Measurements from ENCODE around the gene RNF187.
"Not testable (repeated sequence)": the region's sequence is repeated elsewhere in the genome, so short reads cannot be mapped to it uniquely, and the experiment has no call there.

Gene RNF187

GRCh38 chr1:228460821-228461220, 26.4 kb upstream of the RNF187 start:
- no peak for DNase-seq

DNA sequence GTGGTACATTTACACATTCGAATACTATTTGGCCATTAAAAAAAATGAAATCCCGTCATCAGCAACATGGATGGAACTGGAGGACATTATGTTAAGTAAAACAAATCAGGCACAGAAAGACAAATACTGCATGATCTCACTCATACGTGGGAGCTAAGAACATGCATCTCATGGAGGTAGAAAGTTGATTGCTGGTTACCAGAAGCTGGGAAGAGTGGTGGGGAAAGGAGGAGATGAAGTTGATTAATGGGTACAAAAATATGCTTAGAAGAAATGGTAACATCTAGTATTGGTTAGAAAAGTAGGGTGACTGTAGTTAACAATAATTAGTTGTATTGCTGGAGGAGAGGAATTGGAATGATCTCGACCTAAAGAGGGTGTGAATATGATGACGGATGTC, 24.6 kb upstream of the RNF187 start:
- no peak for DNase-seq

- DNase-seq: no peak
These were observed 24.1 kb upstream of the RNF187 start for GRCh38 chr1:228463009-228463558.

GRCh38 chr1:228463559-228464455, 23.4 kb upstream of the RNF187 start:
- DNase-seq: no peak

DNA sequence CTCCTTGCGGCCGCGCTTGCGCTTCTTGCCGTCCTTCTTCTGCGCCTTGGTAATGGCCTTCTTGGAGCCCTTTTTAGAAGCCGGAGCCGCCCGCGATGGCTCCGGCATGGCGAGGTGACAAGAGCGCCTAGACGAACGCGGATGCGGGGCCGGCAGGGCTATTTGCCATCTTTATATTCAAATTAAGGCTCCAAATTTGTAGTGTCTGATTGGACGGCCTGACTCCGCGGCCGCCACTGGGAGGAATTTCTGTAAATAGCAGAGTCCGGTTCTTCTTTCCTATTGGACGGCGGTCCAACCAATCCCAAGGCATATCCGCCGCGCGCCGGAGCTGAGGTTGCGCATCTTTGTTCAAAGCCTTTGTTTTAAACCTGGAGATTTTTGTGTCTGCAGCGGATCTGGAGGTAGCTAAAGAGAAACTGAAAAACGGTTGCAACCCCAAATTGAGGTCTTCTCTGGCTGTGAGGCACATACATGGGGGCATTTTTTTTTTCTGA, 22.6 kb upstream of the RNF187 start:
- peak; percentile 65 for DNase-seq

DNA sequence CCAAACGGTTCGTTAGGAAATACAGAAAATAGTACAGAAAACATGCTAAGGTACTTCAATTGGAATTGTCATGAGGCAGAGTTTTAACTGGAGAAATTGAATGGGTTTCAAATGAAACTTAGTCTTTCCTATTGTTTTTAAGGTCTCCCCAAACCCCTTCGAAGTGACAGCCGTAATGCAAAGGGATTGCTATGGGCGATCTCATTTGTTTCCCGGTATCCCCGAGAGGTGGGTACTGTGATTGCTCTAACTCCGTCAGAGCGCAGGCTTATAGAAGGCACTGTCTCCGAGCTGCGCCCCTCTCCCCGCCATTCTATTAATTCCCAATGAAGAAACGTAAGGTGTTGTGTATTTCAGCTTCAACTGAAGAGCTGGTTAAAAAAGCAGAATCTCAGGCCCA, 22.0 kb upstream of the RNF187 start:
- no peak for DNase-seq

- DNase-seq: no peak
These were observed 21.5 kb upstream of the RNF187 start for GRCh38 chr1:228465571-228466146.

GRCh38 chr1:228468188-228468587, 19.0 kb upstream of the RNF187 start:
- not testable (repeated sequence) for DNase-seq

- no peak for DNase-seq
These were observed 17.6 kb upstream of the RNF187 start for GRCh38 chr1:228469413-228470162.

DNA sequence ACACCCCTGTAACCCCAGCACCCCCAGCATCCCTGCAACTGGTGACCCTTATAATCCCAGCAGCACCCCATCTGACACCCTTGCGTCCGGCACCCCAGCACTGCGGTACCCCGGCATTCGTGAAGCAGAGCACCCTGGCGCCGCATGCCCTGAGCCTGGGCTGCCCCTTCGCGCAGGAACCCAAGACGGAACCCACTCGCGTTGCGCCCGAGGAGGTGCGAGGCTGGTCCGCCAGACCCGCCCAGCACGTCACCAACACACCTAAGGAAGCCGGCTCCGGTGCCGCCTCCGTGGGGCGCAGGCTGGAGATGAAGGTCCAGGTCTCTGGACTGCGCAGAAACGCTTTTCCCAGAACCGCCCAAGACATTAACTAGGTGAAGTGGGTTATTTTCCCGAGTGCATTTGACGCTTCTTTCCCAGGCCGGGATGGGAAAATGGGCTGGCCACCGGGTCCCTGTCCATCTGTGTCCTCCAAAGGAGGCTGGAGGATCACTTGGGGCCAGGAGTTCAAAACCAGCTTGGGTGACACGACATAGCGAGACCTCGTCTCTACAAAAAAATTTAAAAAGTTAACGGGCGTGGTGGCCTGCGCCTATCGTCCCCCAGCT, 15.9 kb upstream of the RNF187 start:
- no peak for DNase-seq

DNA sequence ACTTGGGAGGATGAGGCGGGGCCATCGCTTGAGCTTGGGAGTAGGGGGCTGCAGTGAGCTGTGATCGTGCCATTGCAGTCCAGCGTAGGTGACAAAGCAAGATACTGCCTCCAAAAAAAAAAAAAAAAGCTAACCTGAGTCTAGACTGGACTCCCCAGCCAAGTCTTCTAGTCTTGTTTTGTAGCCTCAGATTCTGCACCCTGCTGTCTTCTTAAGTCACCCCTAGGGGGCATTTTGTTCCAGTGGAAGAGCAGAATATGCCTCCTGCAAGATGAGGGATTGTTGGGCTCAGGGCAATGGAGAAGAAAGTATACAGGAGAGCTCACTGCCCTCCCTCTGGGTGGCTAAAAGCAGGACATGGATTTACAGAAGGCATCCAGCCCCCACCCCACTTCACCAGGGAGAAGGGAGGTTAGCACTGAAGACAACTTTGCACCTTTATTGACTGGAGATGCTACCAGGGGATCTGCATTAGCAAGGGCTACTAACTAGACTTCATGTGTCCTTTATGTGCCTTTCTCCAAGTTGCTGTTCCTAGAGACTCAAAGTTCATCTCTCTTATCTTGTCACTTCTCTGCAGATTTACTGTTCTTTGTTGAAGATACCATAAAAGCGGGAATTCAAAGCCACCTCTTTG, 15.3 kb upstream of the RNF187 start:
- DNase-seq: no peak

GRCh38 chr1:228472655-228473054, 14.5 kb upstream of the RNF187 start:
- DNase-seq: no peak

DNA sequence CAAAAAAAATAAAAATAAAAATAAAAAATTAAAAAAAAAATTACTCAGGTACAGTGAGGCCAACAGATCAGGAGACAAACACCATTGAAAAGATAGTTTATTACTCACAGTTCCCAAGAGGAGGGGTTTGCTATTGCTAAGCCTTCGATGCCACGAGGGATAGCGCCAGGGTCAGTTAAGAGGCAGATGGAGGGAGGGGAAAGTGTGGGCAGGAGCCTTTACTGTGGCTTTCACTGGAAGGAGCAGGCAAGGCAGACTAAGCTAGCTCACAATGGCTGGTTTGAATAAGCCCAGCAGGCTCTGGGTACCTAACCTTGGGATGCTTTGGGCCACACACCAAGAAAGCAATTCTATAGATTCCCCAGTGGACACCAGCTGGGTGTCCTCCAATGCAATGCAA, 12.7 kb upstream of the RNF187 start:
- DNase-seq: no peak

DNA sequence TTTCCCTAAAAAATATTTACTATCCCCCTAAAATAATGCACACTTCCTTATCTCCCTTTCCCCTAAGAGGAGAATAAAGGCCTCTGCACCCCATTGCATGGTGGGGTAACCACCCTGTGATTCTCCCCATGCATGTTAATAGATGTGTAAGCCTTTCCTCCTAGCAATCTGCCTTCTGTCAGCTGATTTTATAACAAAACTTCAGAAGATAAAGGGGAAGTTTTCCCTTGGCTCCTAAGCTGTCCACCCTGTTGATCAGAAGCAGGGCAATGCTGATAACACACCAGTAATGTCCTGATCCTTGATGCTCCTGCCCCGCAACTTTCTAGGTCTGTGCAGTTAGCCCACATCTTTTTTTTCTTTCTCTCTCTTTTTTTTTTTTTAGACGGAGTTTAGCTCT, 11.4 kb upstream of the RNF187 start:
- no peak for DNase-seq

GRCh38 chr1:228477263-228477662, 9.9 kb upstream of the RNF187 start:
- no peak for DNase-seq

- DNase-seq: no peak
These were observed 8.9 kb upstream of the RNF187 start for GRCh38 chr1:228478326-228478725.

GRCh38 chr1:228478912-228479711, 8.1 kb upstream of the RNF187 start:
- DNase-seq: no peak

DNA sequence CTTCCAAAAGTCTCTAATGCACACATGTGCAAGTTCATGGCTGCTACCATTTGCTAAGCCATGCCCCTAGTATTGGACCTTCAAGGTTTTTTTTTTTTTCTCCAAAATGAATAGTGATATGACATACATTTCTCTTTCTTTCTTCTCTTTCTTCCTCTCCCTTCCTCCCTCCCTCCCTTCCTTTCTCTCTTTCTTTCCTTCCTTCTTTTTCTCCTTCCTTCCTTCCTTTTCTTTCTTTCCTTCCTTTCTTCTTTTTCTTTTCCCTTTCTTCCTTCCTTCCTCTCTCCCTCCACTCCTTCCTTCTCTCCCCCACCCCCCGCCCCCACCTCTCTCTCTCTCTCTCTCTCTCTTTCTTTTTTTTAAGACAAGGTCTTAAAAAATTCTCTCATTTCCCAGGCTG, 3.4 kb upstream of the RNF187 start:
- DNase-seq: no peak

GRCh38 chr1:228486596-228487335, 416 bp upstream of the RNF187 start:
- DNase-seq: peak; percentile 78

DNA sequence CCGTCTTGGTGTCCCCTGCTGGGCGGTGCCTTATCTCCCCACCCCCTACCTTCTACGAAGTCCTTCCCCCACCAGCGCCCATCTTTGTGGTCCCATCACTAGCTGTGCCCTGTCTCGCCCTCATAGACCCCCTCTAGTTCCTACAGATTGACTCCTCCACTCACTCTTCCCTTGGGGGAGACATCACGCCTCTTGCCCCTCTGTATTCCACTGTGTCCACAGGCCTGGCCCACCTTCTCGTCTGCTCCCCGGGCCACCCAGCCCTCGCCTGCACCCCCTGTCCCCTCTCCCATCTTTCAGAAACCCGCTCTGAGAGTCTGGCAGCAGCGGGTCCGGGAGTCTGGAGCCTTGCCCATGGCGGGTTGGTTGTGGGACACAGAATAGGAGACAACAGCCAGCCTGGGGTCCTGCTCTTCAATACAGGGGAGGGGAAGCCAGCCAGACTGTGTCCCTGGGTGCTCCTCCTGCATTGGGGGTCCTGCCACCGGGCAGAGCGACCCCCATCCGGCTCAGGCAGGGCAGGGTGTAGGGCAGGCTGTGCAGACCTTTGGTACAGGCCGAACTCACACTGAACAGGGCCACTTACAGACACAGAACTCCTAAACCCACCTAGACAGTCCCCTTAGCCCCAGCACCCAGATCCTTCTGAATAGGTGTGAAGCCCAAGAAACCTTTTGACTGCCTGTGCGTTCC, 1.1 kb downstream of the RNF187 start:
- DNase-seq: no peak
